ENCODE measurements around the gene ZNF606. TPM values are rescaled to one million over a fixed set of nuclear protein-coding genes. Genes with fewer than 3 reads are reported as not detected.

Gene ZNF606
- polyA plus RNA-seq, 1 donor (not counting 4 experiments of a cell fraction or from before 2014, with no cell fraction given) = 3.5 TPM

DNA sequence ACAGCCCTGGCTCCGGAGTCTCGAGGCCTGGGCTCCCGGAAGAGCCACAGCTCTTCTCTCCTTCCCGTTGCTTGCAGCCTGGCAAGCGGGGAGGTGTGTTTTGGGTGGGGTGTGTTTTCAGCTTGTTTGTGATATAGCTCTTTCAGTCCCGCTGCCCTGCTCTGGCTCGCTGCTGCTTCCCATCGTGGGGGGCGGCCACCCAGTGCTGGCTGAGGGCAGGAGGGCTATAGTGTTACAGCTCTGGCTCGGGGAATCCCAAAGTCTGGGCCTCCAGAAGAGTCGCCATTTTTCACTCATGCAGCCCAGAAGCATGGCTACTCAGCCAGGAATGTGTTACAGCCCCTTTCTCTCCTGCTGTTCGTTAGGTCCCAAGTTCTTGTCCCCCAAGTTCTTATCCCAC, 52.9 kb downstream of the ZNF606 start:
- H3K4me1 ChIP-seq (ENCODE audit: control insufficient read depth, extremely low read depth, insufficient read depth, low read length) = peaks cover 10% of the 10 kb centered on the region
- no peak for DNase-seq (ENCODE audit: low read depth, low spot score)
- H3K9me3 ChIP-seq (ENCODE audit: control insufficient read depth, low read depth, low read length) = peaks cover 4% of the 10 kb centered on the region
- H3K27me3 ChIP-seq (ENCODE audit: control insufficient read depth, extremely low read depth, insufficient read depth, low read length) = no peaks in the 10 kb centered on the region
- H3K4me2 ChIP-seq (ENCODE audit: control insufficient read depth, extremely low read depth, insufficient read depth, low read depth, low read length) = no peak overlapping the region
- no peak overlapping the region for H2AFZ ChIP-seq (ENCODE audit: control insufficient read depth, low read length)
- no peak for FAIRE-seq
- no peaks in the 10 kb centered on the region for H3K36me3 ChIP-seq (ENCODE audit: control insufficient read depth in 2 of 2, extremely low read depth in 1 of 2, insufficient read depth in 2 of 2, low read length in 2 of 2)
- no peak for TF ChIP-seq EZH2 (IDR thresholded peaks at IDR 0.05; ENCODE audit: low read length)
- TF ChIP-seq, protein P1, sequence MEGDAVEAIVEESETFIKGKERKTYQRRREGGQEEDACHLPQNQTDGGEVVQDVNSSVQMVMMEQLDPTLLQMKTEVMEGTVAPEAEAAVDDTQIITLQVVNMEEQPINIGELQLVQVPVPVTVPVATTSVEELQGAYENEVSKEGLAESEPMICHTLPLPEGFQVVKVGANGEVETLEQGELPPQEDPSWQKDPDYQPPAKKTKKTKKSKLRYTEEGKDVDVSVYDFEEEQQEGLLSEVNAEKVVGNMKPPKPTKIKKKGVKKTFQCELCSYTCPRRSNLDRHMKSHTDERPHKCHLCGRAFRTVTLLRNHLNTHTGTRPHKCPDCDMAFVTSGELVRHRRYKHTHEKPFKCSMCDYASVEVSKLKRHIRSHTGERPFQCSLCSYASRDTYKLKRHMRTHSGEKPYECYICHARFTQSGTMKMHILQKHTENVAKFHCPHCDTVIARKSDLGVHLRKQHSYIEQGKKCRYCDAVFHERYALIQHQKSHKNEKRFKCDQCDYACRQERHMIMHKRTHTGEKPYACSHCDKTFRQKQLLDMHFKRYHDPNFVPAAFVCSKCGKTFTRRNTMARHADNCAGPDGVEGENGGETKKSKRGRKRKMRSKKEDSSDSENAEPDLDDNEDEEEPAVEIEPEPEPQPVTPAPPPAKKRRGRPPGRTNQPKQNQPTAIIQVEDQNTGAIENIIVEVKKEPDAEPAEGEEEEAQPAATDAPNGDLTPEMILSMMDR (optimal IDR thresholded peaks at IDR 0.05 in 1 of 3, IDR thresholded peaks at IDR 0.05 in 1 of 3, conservative IDR thresholded peaks at IDR 0.05 in 1 of 3; ENCODE audit: extremely low read depth in 1 of 3, insufficient read depth in 2 of 3, low read length in 3 of 3) = no peak
- dilution Hi-C loops (cut with MboI; ENCODE audit: extremely low pct_ligation_motif_present, low sequenced_read_pairs) = no loop called here
- H4K20me1 ChIP-seq (ENCODE audit: control insufficient read depth, extremely low read depth, insufficient read depth, low read length) = no peaks in the 10 kb centered on the region
- H3K9ac ChIP-seq (ENCODE audit: control insufficient read depth, extremely low read depth, insufficient read depth, low read length) = no peak overlapping the region
- peaks cover 26% of the 10 kb centered on the region for H3K79me2 ChIP-seq (ENCODE audit: control insufficient read depth, insufficient read depth, low read length)
- no peak overlapping the region for H3K4me3 ChIP-seq (ENCODE audit: control insufficient read depth in 2 of 3, extremely low read depth in 1 of 3, insufficient read depth in 2 of 3, low read depth in 1 of 3, low read length in 3 of 3)
- H3K9me1 ChIP-seq (ENCODE audit: control insufficient read depth, extremely low read depth, insufficient read depth, low read length) = no peaks in the 10 kb centered on the region
- no peak overlapping the region for H3K27ac ChIP-seq (ENCODE audit: control insufficient read depth, insufficient read depth, low read length)

DNA sequence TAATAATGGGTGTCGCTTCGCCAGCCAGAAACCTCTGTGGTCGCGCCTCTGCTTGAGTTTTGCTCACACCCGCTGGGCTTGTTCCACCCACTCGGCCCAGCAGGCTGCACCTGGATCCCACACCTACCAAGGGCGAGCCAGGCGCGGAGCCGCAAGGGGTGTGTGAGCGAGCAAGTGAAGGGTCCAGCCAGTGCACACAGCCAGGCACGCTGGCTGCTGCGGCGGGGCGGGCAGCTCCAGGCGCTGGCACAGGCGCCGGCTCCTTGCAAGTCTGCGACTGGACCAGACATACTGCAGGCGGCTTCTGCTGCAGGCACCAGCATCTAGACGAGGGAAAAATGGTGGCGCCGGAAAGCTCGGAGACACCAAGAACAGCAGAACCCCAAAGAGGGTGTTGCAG, 53.3 kb downstream of the ZNF606 start:
- H3K4me3 ChIP-seq (ENCODE audit: control insufficient read depth in 2 of 3, extremely low read depth in 1 of 3, insufficient read depth in 2 of 3, low read depth in 1 of 3, low read length in 3 of 3) = no peak overlapping the region
- peaks cover 0 to under 1% of the 10 kb centered on the region in 2 experiments for H3K36me3 ChIP-seq (ENCODE audit: control insufficient read depth in 2 of 2, extremely low read depth in 1 of 2, insufficient read depth in 2 of 2, low read length in 2 of 2)
- peaks cover 10% of the 10 kb centered on the region for H3K4me1 ChIP-seq (ENCODE audit: control insufficient read depth, extremely low read depth, insufficient read depth, low read length)
- no peak overlapping the region for H3K27ac ChIP-seq (ENCODE audit: control insufficient read depth, insufficient read depth, low read length)
- dilution Hi-C loops (cut with MboI; ENCODE audit: extremely low pct_ligation_motif_present, low sequenced_read_pairs) = no loop called here
- no peaks in the 10 kb centered on the region for H3K9me1 ChIP-seq (ENCODE audit: control insufficient read depth, extremely low read depth, insufficient read depth, low read length)
- peaks cover 4% of the 10 kb centered on the region for H3K9me3 ChIP-seq (ENCODE audit: control insufficient read depth, low read depth, low read length)
- TF ChIP-seq, protein P1 (optimal IDR thresholded peaks at IDR 0.05 in 1 of 3, IDR thresholded peaks at IDR 0.05 in 1 of 3, conservative IDR thresholded peaks at IDR 0.05 in 1 of 3; ENCODE audit: extremely low read depth in 1 of 3, insufficient read depth in 2 of 3, low read length in 3 of 3) = no peak
- TF ChIP-seq EZH2 (IDR thresholded peaks at IDR 0.05; ENCODE audit: low read length) = no peak
- H3K27me3 ChIP-seq (ENCODE audit: control insufficient read depth, extremely low read depth, insufficient read depth, low read length) = no peaks in the 10 kb centered on the region
- FAIRE-seq = no peak
- no peak overlapping the region for H3K4me2 ChIP-seq (ENCODE audit: control insufficient read depth, extremely low read depth, insufficient read depth, low read depth, low read length)
- H3K79me2 ChIP-seq (ENCODE audit: control insufficient read depth, insufficient read depth, low read length) = peaks cover 30% of the 10 kb centered on the region
- H3K9ac ChIP-seq (ENCODE audit: control insufficient read depth, extremely low read depth, insufficient read depth, low read length) = no peak overlapping the region
- no peaks in the 10 kb centered on the region for H4K20me1 ChIP-seq (ENCODE audit: control insufficient read depth, extremely low read depth, insufficient read depth, low read length)
- no peak overlapping the region for H2AFZ ChIP-seq (ENCODE audit: control insufficient read depth, low read length)
- no peak for DNase-seq (ENCODE audit: low read depth, low spot score)

Data from keratinocyte (primary cell).